GM18498 (cell line): Measurements from ENCODE around the gene TMEM132E.

Experiments
- ATAC-seq: cut with Tn5 transposase; IDR thresholded peaks from one replicate; pipeline ENCODE4 v1.9.1; 2021; ENCODE audit warnings: mild to moderate bottlenecking, moderate library complexity; ENCODE audit not compliant: unreplicated experiment

The TMEM132E gene

GRCh38 chr17:34568953-34569352 is 10.4 kb upstream of the TMEM132E start:
- ATAC-seq: no peak

DNA sequence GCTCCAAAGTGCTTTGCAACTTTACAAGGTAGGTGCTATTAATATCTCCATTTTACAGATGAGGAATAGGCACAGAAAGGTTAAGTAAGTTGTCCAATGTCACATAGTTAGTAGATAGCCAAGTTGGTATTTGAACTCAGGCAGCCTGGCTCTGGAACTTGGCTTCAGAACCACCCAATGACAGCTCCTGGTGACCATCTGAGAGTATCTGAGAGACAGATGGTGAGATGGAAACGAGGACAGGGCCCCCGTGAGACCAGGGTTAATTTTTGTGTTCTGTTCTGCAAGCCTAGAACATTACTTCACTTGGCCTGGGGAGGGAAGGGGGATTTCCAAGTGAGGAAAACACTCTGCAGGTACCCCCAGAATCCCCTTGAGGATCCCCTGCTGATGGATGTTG is 9.8 kb upstream of the TMEM132E start:
- no peak for ATAC-seq

GRCh38 chr17:34570506-34570905 is 8.9 kb upstream of the TMEM132E start:
- no peak for ATAC-seq

- ATAC-seq: no peak
Measured at GRCh38 chr17:34571428-34572130, 7.8 kb upstream of the TMEM132E start.

DNA sequence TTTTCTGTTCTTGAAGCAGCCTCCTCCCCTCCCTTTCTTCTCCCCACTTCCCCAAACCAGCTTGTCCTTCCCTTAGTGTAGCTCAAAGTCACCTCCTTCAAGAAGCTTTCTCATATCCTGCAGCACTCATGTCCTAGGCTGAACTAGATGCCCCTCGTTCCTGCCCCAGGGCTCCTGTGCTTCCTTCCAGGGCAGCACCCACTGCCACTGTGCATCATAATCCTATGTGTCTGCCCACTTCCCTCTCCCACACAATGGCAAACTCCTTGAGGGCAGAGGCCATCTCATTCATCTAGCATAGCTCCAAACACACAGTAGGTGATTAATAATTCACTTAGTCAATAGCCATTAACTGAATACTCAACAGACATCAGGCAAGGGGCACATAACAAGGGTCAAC is 6.9 kb upstream of the TMEM132E start:
- ATAC-seq: no peak

DNA sequence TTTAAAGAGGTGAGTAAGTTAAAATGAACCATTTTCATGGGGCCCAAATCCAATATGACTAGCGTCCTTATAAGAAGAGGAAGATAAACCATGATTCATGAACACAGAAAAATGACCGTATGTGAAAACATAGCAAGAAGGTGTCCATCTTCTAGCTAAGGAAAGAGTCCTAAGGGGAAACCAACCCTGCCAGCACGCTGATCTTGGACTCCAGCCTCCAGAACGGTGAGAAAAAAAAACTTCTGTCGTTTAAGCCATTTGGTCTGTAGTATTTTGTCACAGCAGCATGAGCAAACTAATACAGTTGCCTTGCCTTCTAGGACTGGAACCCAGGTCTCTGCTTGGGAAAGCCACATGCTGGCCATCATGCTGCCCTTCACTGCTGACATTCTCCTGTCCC is 4.2 kb upstream of the TMEM132E start:
- ATAC-seq: no peak

GRCh38 chr17:34578016-34578415 is 1.4 kb upstream of the TMEM132E start:
- no peak for ATAC-seq

DNA sequence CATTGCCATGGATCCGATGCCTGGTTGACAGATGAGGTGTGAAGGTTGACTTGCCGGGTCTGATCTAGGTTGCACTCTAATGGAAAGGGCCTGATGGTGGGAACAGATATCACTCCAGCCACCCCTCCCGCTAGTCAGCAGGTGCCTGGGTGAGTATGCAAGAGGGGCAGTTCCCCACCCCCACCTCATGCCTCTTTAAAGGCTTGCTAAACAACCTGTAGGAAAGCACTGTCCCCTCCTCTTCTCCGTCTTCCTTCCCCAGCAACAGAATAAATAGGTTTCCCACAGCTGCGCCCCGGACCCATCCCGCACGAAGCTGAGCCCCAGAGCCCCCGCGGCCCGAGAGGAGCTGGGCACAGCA is 746 bp upstream of the TMEM132E start:
- no peak for ATAC-seq

DNA sequence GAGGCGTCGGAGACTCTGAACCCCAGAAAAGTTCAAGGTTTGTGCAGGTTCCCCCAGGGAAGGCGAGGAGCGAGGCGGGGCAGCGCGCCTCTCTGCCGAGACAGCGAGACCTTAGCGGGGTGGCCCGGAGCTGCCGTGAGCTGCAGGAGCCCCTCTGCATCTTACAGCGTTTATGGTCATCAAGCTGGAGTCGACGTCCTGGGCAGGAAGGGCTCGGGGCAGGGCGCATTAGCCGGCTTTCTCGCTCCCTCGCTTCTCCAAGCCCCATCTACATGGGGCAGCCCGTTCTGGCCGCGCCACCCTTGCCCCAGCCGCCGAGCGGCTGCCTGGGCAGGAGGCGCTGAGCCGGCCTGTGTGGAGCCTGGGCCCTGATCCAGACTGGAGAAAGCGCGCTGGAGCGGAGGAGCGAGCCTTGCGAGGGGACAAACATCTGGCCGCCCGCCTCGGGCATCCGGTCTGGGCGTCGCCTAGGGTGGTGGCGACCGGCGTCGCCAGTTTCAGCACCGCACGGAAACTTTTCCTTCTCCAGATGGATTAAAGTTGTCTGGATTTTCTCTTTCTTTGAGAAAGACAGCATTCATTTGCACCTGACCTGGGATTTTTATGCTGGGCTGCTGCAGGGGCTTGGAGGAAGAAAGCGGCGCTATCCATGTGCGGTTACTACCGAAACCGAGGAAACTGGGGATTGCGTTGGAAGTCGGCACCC is 750 bp downstream of the TMEM132E start:
- ATAC-seq: no peak

DNA sequence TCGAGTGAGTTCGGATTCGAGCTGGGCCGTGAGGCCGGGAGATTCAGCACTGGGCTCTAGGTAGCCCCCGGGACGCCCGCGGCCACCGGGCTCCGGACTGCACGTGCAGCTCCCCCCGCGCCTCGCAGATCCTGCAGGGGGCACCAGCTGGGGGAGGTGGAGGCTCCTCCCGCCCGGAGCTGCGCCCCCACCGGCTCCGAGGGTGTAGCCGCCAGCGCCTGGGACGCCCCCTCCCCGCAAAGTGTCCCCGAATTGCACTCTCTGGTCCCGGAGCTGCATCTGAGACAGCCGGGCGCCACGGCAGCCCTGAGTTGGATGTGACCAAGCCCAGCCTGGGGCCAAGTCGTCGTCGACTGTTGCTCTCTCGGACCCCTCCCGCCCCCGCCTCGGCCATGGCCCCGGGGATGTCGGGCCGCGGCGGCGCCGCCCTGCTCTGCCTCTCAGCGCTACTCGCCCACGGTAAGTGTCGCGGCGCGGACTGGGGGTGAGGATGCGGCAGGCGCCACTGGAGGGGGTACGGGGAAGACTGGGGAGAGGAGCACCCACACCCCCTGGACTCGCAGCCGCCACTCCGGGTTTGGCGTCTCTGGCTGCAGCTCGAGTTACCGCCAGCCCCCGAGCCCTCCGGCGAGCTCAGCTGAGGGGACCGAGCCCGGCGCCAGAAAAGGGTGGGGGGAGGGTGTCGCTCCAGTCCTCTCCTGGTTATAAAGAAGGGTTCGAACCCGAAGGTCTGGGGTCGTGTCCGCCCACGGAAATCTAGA is 1.5 kb downstream of the TMEM132E start:
- no peak for ATAC-seq

- no peak for ATAC-seq
Measured at GRCh38 chr17:34581446-34582184, 2.2 kb downstream of the TMEM132E start.

GRCh38 chr17:34582185-34582900 is 3.0 kb downstream of the TMEM132E start:
- ATAC-seq: no peak

DNA sequence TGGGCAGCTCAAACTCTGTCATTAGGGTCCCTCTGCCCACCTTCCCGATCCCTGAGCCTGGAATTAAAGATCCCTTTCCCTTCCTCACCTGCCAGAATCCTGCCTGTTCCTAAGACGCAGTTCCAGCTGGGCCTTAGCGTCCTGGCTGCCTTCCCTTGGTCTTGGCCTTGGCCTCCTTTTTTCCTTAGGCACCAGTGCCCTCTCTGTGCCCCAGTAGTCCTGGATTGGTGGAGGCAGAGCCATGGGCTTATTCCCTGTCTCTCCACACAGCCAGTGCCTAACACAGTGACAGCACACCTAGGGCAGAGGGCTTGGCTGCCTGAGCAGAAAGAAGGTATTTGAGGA is 3.5 kb downstream of the TMEM132E start:
- no peak for ATAC-seq

DNA sequence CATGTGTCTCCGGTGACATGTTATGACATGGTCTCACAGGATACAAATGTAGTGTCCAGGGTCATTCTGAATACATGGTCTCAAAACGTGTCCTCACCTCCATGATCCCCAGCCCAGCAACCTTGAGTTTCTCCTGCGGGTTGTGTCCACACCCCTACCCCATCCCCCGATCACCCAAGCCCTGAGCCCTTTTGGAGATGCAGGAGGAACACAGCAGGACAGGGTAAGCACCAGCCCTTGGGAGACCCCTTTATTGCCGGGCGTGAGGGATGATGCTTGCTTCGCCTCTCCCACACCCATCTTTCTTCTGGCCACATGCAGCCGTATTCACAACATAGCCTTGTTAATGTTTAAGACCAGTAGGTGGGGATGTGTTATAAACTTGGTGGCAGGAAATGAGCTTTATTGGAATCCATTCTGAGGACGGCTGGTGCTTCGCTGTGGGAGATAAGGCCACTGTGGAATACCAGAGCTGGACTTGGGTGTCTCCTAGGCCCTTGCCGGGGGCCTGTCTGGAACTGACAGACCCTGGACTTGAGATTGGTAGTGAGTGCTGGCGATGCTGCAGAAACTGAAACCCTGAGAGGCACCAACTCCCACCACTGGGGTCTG is 5.5 kb downstream of the TMEM132E start:
- no peak for ATAC-seq

- ATAC-seq: no peak
Measured at GRCh38 chr17:34586346-34586846, 7.0 kb downstream of the TMEM132E start.

DNA sequence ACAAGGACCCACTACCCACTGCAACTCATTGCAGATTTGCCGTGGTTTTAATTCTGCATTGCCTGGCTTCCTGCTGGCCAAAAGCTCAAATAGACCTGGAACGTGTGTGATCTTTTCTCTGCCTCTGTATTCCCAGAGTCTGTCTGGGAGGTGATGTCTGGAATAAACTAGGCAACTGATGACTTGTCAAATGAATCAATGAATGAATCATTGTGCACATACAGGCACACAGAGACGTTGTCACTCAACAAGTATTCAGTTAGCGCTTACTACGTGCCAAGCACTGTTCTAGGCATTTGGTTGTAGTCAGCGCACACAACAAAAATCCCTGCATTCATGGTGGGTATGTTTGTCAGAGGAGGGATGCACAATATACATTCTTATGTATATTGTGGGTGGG is 8.9 kb downstream of the TMEM132E start:
- ATAC-seq: no peak

GRCh38 chr17:34589120-34589965 is 10.0 kb downstream of the TMEM132E start:
- ATAC-seq: no peak

- no peak for ATAC-seq
Measured at GRCh38 chr17:34592002-34592401, 12.6 kb downstream of the TMEM132E start.

DNA sequence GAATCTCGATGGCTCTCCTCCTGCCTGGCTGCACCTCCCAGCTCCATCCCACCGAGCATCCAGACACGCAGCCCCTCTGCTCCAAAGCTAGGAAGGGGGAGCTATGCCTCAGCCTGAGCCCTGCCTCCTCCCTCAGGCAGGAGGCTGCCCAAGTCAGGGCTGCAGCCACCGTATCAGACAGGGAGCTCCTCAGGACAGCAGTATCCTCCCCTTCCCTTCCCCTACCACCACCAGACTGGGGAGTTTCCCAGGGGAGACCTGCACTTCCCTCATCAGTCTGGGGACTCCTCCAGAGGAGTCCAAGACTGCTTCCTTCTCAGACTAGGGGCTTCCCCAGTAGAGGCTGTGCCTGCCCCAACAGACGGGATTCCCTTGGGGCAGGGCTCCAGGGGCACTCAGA is 17.5 kb downstream of the TMEM132E start:
- ATAC-seq: no peak
